Omental fat pad (tissue), 4 donors: ENCODE results near the gene ECI1. TPM values are rescaled to one million over a fixed set of nuclear protein-coding genes. Genes with fewer than 3 reads are reported as not detected.

Source experiments
- ATAC-seq: fragments of 150-250 bp; one replicate; pipeline ENCODE4 v1.9.1; 2016; ENCODE audit warnings: mild to moderate bottlenecking, moderate library complexity; ENCODE audit not compliant: low FRiP score
- DNase-seq: peaks from one replicate; pipeline ENCODE4 v3.0.0-alpha.2; 2019; ENCODE audit warnings: low spot score
- CTCF ChIP-seq, 3 donors: fragments of 450-650 bp; IDR thresholded peaks; one replicate each; pipeline ENCODE4 v1.5.1; 2016 to 2017; ENCODE audit warnings: antibody characterized with exemption in 3 of 3, mild to moderate bottlenecking in 3 of 3, moderate library complexity in 2 of 3
- total RNA-seq, 4 donors: library from RNA; depleted of rRNA; stranded (reverse); fragments of >200 nt; gene quantifications; one replicate each; pipeline ENCODE4 v1.1.0, GENCODE V29; 2016

ECI1 gene
- total RNA-seq, 4 donors from 2014 or later, result 26.2 to 66.5 (median 38.4) TPM

GRCh38 chr16:2223942-2224486 lies 27.4 kb downstream of the ECI1 start:
- DNase-seq (no peak), ATAC-seq (peak; percentile 22)
- no peak for TF ChIP-seq CTCF (IDR thresholded peaks at IDR 0.05)

GRCh38 chr16:2223221-2223941 lies 28.0 kb downstream of the ECI1 start, which contains the start of gene E4F1:
E4F1 (plus strand) TSS chr16:2223591; CDS start chr16:2223614, 23 bp downstream.
- ATAC-seq (peak; percentile 99), DNase-seq (peak; percentile 95)
- no peak for TF ChIP-seq CTCF (IDR thresholded peaks at IDR 0.05)

GRCh38 chr16:2216330-2216729 lies 35.1 kb downstream of the ECI1 start:
- no peak for ATAC-seq
- DNase-seq, result no peak
- TF ChIP-seq CTCF (IDR thresholded peaks at IDR 0.05), result no peak

GRCh38 chr16:2214719-2214968 lies 36.7 kb downstream of the ECI1 start, which contains the start of gene PGP:
PGP (minus strand) TSS chr16:2214840; CDS start chr16:2214777, 63 bp downstream.
- DNase-seq, result no peak
- TF ChIP-seq CTCF (IDR thresholded peaks at IDR 0.05), result no peak
- ATAC-seq, result peak; percentile 94

- ATAC-seq, result no peak
- TF ChIP-seq CTCF (IDR thresholded peaks at IDR 0.05), result no peak
- no peak for DNase-seq
Observed at GRCh38 chr16:2213817-2214718, 37.3 kb downstream of the ECI1 start.

- no peak for TF ChIP-seq CTCF (IDR thresholded peaks at IDR 0.05)
- no peak for ATAC-seq
- no peak for DNase-seq
Observed at GRCh38 chr16:2212362-2213324, 38.7 kb downstream of the ECI1 start.
